ENCODE measurements around the gene MACROD2.
"Not testable (repeated sequence)": the region's sequence is repeated elsewhere in the genome, so short reads cannot be mapped to it uniquely, and the experiment has no call there.

The MACROD2 gene

DNA sequence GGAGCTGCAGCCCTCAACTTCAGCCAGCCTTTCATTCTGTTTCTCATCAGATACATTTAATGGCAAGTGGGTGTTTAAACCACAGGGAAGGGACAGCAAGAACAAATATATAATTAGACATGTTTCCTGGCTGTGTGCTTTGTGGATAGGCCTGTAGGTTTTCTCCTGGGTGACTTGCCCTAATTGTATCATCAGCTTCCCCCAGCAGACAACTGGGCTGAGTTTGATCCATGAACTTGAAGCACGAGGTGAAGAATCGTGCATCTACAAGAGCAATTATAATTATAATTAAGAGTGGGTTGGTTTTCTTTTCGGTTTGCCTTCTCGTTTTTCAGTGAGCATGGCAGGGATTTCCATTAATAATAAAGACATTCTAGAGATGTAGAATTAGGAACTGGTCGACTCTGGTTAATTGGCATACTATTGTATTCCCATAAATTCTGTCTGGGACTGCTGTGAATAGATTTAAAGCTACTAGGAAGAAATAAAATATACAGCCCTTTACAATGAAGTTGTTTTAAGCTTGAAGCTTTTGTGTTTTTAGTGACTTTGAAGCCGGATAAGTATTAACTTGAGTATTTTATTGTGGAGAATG, 1525.7 kb downstream of the MACROD2 start:
- DNase-seq (ENCODE audit: low read depth in 2 of 2) = no peak

DNA sequence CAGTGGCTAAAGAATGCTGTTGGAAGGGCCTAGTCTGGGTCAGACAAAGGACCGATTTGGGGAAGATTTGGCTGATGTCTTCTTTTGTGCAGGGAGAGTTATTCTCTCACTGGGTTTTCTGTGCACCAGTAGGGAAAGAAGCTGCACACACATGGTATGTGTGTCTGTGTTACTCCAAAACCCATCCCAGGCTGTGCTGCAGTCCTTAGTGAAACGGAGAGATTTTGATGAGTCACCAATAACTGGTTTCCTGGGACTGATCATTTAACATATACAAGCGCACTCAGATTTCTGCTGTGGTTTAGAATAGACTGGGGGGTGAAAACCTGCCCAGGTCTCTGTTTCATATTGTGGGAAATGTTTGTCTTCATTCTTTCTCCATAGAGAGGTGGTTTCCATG, 1528.1 kb downstream of the MACROD2 start:
- DNase-seq (ENCODE audit: low read depth in 2 of 2) = no peak

DNA sequence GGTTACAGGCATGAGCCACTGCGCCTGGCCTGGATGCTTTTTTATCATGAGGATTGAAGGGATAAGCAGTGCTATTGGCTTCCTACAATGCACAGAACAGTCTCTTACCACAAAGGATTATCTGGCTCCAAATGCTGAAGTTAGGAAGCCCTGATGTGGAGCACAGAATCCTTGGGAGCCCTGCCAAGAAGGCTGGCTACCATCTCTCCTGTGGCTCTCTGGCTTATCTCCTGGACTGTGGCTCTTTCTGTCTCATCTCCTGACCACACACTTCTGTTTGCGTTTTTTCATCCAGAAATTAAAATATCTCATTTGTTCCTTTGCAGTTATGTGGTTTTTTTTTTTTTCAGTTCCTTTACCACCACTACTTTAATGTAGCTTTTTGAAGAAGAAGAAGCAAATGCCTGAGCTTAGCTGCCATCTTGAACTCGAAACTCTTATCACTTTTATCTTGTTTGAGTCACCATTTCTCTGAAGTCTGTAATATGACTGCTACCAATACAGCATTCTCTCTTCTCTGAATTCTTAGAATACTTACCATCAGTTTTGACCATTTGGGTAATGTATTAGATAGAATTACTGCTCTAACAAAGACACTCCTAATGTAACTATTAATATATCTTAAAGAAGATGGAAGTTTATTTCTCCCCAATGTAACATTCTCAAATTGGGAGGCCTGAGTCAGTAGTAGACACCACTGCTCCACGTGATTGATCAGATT, 1533.2 kb downstream of the MACROD2 start:
- DNase-seq (ENCODE audit: low read depth in 2 of 2) = no peak

DNA sequence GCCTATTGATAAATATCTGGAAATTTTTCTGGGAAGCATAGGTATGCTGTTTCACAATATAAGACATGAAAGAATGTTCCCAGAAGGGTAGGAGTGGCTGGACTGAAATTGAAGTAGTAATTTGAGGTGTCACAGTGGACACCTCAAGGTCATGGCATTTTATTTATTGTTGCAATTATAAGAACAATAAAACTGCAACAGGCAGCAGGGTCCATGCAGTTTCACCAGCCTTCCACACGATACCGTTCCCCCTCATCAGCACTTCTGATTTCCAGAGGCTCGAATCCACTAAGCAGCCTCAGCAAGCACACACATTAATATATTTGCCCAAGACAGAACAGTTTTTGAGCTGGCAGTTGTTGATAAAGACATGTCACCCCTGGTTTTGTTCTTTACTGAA, 1540.5 kb downstream of the MACROD2 start:
- DNase-seq (ENCODE audit: low read depth in 2 of 2) = no peak

DNA sequence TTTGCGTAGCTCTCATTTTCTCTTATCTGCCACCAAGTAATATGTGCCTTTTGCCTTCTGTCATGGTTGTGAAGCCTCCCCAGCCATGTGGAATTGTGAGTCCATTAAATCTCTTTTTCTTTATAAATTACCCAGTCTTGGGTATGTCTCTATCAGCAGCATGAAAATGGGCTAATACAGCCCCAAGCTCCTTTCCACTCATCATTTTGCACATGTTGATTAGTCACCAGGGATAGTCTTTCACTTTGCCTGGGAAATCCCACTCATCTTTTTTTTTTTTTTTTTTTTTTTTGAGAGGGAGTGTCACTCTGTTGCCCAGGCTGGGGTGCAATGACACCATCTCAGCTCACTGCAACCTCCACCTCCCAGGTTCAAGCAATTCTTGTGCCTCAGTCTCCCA, 1541.9 kb downstream of the MACROD2 start:
- not testable (repeated sequence) for DNase-seq (ENCODE audit: low read depth in 2 of 2)

DNA sequence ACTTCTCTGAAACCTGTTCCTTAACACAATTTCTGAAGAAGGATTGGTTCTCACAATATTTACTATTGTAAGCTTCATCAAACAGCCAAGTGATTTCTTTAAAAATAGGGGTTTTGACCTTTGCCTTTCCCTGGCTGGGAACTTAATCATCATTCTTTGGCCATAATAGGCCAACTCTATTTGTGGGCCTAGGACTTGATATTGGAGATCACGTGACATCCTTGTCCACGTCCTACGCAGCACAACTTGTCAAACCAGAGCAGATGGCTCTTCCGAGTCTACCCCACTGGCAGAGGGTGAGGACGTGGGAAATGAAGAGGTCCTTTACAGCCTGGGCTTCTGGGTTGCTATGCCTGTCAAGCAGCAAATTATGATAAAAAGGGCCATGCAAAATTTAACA, 1547.3 kb downstream of the MACROD2 start:
- DNase-seq (ENCODE audit: low read depth in 2 of 2) = no peak

DNA sequence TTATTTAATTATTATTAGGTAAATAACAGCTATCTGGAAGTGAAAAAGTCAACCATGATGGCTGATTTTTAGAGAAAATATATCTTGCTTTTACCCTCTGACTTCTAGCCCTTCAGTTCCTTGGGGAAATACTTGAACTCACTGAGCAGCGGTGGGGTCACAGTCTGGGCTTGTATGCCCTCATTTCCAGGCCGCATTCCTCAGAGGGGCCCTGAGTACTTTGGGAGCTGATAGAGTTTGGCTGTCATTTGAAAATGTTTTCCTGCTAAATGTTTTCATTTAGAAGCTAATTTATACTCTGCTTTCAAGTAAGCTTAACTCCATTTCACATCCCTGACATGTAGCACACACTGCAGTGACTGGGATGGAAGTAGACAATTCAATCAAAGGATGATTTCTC, 1549.4 kb downstream of the MACROD2 start:
- no peak for DNase-seq (ENCODE audit: low read depth in 2 of 2)

DNA sequence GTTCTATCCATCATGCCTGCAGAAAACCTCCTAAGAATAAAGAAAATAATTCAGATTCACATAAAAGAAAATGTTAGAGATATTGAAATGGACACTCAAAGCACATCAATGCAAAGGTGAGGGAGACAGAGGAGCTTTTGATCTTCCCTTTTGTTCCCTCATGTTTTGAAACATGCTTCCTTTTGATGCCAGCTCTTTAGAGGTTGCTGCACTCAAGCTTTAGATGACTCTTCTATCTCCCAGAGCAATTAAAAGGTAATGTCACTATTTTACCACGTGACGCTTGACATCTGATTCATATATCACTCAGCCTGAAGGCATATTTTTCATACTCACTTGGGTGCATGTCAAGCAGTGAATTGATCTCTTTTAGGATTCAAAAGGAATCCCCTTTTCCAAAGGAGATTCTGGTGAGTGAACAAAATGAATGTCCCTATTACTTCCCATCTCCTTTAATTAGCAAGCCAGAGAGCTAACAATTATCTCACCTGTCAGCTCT, 1551.3 kb downstream of the MACROD2 start:
- no peak for DNase-seq (ENCODE audit: low read depth in 2 of 2)

DNA sequence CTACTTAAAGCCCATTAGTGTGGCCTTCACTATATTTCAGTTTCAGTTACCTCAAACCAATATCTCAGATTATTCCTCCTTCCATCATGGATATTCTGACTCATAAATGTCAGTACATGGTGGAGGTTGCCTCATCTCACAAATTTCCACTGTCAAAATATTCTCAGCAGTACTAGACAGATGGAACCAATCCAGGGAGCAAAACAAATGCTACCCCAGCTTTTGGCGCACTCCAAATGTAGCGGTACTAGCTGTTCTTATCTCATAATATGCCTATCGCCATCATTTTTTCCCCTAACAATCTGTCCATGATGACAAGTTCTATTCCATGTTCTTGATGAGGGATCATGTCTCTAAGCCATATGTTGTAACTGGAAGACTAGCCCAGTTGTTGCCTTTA, 1551.8 kb downstream of the MACROD2 start:
- DNase-seq (ENCODE audit: low read depth in 2 of 2) = no peak

DNA sequence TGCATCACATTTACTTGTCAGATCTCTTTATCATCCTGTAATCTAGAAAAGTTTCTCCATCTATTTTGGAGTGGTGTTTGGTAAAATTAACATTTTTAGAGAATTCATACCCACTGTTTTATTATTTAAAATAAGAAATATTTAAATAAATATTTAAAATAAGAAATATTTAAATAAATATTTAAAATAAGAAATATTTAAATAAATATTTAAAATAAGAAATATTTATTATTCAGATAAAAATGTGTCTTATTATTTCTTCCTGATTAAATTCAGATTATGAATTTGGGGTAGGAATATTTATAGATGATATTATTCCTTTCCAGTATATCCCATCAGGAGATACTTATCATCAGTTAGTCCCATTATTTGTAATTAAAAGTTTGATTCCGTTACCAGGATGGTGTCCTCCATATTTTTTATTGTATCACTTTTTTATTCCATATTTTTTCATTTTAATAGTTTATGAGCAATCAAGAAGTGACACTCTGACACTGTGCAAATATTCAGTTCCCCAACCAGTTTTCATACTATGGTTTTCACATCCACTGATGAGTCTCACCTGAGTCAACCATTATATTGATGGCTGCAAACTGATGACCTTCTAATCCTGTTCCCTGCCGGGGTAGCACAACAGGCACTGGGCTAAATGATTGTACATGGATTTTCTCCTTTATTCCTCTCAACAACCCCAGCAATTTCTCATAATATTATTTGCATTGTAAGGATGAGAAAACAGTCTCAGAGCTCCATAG, 1555.0 kb downstream of the MACROD2 start:
- no peak for DNase-seq (ENCODE audit: low read depth in 2 of 2)

DNA sequence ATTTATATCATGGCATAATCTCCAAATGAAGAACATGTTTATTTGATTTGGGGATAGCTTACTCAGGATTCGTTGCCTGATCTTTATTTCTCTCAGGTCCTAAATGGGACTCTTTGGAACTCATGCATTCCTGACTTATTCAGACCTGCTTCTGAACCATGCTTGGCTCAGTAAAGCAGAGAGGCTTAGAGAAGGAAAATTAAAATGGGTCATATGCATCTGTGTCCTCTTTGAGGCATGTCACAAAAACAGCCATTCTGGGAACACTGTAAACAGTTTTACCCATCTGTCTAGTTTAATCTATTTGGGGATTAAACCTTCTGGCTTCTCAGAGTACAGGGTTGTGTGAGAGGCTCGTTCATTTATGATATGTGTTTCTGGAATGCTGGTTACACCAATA, 1560.6 kb downstream of the MACROD2 start:
- DNase-seq (ENCODE audit: low read depth in 2 of 2) = no peak

DNA sequence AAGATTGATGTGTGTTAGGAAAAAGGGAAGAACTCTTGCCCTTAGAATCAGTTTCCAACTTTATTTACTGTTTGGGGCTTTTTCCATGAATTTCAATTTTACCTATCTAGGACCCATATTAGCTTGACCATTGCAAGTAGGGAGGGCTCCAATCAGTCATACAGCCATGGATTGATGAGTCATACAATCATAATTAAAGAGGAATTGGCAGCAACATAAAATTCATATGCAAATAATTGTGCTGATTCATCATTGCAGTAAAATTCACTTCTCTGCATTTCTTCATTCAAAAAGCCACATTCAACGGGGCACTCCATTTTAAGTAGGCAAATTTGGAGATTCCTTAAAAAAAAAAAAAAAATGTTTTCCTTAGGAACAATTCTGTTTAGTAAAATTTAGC, 1561.6 kb downstream of the MACROD2 start:
- DNase-seq (ENCODE audit: low read depth in 2 of 2) = no peak

DNA sequence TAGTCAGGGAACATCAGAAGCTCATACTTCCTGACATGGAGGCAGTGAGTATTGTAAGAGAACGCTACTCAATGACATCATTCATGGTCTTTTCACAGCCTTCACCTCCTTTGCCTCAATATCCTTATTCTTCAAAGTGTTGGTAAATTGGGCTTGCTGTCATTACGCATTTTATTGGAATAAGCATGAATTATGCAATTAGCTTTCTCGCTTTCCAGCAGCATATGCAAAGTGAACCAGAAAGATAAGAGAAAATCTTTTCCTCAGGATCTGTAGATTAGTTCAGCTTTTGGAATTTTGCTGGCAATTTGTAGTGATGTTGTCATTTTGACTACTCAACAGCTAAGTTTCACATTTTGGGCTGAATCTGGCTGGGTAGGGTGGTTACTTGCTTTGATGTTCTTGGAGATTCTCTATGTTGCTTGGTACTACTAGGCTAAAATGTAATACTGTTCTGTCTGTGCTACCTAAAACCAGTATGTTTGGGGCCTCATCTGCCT, 1565.8 kb downstream of the MACROD2 start:
- no peak for DNase-seq (ENCODE audit: low read depth in 2 of 2)

DNA sequence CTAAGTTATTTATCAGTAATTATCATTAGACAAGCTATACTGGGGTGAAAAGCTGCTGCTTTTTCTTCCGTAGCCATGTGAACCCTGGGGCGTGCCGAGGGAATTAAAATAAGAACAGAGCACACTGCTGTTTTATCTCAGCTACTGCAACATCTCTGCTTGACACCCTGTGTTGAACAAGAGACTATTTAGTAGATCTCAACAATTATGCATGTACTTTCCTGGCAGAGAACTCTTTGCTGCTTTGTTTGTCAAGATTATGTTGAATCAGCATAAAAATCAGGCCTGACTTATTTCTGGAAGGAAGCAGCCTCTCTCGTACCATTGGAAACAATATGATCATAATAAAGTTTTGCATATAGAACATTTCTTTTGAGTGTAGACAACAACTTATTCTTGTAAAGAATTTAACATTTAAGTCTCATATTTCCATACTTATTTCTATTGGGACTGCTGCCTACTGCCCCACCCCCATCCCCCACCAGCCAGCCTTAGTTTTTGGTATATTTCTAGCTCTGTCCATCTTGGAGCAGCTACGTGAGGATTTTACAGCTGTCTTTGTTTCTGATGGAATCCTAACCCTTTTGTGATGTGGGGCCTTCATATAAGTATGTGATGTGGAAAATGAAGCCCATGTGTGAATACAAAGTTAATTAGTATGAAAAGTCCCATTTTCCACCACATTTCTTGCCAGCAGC, 1566.5 kb downstream of the MACROD2 start:
- no peak for DNase-seq (ENCODE audit: low read depth in 2 of 2)

DNA sequence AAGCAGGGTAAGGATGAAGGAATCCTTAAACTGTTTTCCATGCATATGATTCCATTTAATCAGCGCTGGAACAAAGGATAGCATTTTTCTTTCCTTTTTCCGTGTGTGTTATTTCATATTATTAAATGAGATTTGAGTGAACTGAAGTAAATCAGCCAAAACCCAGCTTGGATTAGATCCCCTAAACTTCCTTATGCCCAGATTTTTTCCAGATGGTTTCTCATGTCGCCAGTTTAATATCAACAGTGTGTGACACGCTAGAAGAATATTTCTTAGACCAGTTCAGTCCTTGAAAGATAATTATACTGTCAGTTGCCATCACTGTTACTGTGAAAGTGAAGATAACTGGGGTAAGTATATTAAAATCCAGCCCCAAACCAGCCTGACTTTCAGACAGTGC, 1568.5 kb downstream of the MACROD2 start:
- no peak for DNase-seq (ENCODE audit: low read depth in 2 of 2)

DNA sequence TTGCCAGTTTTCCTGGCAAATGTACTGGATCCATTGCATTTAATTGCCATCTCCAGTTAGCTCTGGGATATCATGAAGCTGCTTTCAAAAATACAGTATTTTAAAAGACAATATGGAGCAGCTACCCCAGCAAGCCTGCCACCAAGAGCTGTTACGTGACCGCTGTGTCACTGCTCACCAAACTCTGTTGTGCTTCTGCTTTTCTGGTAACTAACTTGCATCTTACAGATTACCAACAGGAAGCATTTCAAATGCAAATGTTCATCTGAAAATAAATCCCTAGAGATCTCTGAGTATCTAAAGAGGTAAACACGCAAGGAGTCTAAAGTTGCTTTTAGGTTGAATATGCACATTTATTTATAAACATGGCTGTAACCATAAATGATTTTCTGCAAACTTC, 1569.7 kb downstream of the MACROD2 start:
- DNase-seq (ENCODE audit: low read depth in 2 of 2) = no peak

DNA sequence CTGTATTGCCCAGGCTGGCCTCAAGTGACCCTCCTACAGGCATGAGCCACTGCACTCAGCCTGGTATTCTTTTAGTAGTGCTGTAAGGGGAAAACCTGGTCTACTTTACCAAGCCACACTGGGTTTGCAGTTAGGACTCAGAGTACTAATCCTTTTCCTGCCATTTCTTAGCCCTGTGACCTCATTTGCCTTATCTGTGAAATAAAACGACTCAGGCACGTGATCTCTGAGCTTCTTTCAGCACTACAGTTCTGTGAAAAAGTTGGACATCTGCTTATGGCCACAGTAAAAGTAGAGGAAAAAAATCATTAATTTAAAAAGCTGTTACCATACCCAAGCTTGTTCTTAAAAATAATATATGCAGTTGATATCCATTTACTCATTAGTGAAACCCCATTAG, 1570.5 kb downstream of the MACROD2 start:
- no peak for DNase-seq (ENCODE audit: low read depth in 2 of 2)

DNA sequence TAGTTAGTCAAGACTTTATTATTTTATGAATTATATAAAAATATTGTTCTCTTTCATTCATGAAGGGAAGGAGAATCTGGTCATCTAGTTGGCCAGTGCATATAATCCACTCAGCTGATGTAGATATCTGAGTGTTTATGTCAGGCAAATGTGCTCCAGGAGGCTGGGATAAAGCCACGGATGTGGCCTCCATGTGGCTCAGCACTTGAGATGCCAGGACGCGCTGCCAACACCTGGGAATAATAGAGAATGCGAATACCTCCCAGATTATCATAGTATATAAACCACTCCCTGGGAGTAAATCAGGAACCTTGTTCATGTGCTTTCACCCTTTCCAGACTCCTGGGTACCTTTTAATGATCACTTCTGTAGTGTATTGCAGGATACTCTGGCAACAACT, 1571.9 kb downstream of the MACROD2 start:
- no peak for DNase-seq (ENCODE audit: low read depth in 2 of 2)

DNA sequence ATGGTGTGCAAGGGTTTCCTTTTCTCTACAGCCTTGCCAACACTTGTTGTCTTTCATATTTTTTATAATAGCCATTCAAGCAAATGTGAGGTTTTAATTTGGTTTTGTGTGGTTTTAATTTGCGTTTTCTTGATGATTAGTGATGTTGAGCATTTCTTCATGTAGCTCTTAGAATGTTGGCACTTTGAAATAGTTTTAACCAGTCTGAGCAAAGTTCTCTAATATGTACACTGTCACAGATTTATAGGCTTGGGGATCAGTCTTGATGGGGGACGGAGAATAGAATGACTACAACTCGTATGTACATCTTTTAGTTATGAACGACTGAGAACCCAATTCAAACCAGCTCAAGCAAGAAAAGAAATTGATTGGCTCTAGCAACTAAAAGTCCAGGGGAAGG, 1574.8 kb downstream of the MACROD2 start:
- DNase-seq (ENCODE audit: low read depth in 2 of 2) = no peak

DNA sequence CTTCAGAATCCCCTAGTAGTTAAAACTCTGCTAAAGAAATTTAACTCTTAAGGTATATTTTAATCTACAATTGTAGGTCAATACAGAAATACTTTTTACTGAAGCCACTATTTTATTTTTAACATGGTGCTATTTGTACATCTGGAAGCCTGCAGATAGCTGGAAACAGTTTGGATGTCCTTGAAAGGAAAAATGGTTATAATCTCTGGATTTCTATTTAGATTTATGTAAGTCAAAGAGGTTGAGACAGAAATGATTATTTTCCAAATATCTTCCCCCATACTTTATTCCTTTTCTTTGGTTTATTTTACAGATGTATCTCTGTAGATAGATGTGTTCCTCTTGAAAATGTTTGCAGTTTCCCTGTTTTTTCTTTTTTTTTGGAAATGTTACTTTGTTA, 1575.7 kb downstream of the MACROD2 start:
- no peak for DNase-seq (ENCODE audit: low read depth in 2 of 2)

DNA sequence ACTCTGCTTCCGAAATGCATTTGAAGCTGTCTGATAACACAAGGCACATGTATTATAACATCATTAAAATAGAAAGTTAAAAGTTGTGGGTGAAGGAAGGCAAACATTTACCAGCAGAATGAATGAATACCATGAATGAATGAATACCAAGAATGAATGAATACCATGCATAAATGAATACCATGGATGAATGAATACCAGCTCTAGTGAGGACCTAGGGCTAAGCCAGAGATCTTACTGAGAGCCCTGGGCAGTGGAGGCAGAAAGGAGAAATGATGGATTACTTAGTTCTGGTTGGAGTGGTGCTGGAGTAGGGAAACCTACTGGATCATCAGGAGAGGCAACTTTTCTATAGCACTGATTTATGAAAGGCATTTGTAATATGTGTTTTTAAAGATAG, 1579.9 kb downstream of the MACROD2 start:
- no peak for DNase-seq (ENCODE audit: low read depth in 2 of 2)

DNA sequence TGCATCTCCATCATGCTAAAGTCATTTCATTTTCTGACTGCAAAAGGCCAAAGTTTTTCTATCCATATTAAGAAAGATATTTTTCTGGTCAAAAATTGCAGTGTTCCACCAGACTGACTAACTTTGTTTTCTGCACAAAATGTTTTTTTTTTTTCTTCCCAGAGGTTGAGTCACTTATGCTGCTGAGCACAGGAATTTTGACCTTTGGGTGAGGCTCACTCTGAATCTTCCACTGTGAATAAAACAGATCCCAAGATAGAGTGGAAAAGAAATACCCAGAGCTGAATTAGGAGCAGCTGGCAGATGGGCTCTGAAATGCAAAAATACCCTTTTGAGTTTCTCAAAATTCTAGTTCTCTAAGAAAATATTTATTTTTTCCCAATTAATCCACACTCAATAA, 1581.1 kb downstream of the MACROD2 start:
- DNase-seq (ENCODE audit: low read depth in 2 of 2) = no peak

Data from stimulated activated CD8-positive, alpha-beta memory T cell treated with anti-CD3 and anti-CD28 coated beads, Interleukin-2, amount 100 ng/mL, for 1 hour (primary cell).